HepG2 (cell line): Measurements from ENCODE around the gene AP1AR. TPM values are rescaled to one million over a fixed set of nuclear protein-coding genes. Genes with fewer than 3 reads are reported as not detected.

Source experiments
- ARID3A ChIP-seq: IDR thresholded peaks from 2 replicates; pipeline ENCODE4 v1.6.1; 2012; ENCODE audit warnings: low read depth, low read length, improper control_type of control experiment
- ASH2L ChIP-seq: fragments of 300-600, 200-600 bp; sonication (generic); IDR thresholded peaks from 2 replicates; pipeline ENCODE4 v1.7.0; 2017; ENCODE audit warnings: low read depth, mild to moderate bottlenecking, moderate library complexity, mixed read lengths, low read length; ENCODE audit not compliant: insufficient read length
- ATF7-NPFF ChIP-seq: sonication (generic); formaldehyde crosslinking; IDR thresholded peaks from 2 replicates; pipeline ENCODE4 v1.8.1; 2023; ENCODE audit warnings: mild to moderate bottlenecking, low read depth, missing genetic modification reagents, moderate library complexity
- ETV5 ChIP-seq: IDR thresholded peaks from 2 replicates; pipeline ENCODE4 v1.6.1; 2018; ENCODE audit warnings: missing biosample characterization, missing genetic modification reagents, inconsistent platforms, borderline replicate concordance
- FOSL1 ChIP-seq: sonication (generic); formaldehyde crosslinking; IDR thresholded peaks from 2 replicates; pipeline ENCODE4 v1.9.0; 2021; ENCODE audit warnings: missing genetic modification reagents, borderline replicate concordance
- HNF1B ChIP-seq: sonication (generic); formaldehyde crosslinking; IDR thresholded peaks from 2 replicates; pipeline ENCODE4 v1.5.1; 2020; ENCODE audit warnings: mild to moderate bottlenecking, moderate library complexity, missing genetic modification reagents
- HNRNPUL1 ChIP-seq: fragments of 200-400 bp; formaldehyde crosslinking; IDR thresholded peaks from 2 replicates; pipeline ENCODE4 v1.6.1; 2017; ENCODE audit warnings: low read depth, mild to moderate bottlenecking, low read length, moderate library complexity
- ISL2 ChIP-seq: sonication (generic); formaldehyde crosslinking; IDR thresholded peaks from 2 replicates; pipeline ENCODE4 v1.5.0; 2020; ENCODE audit warnings: missing genetic modification reagents
- PRDM15 ChIP-seq: sonication (generic); formaldehyde crosslinking; IDR thresholded peaks from 2 replicates; pipeline ENCODE4 v1.4.0; 2020; ENCODE audit warnings: missing genetic modification reagents
- ZFYVE20 ChIP-seq: sonication (generic); formaldehyde crosslinking; IDR thresholded peaks from 2 replicates; pipeline ENCODE4 v1.8.0; 2023; ENCODE audit warnings: low read depth, mild to moderate bottlenecking, moderate library complexity, missing genetic modification reagents, borderline replicate concordance
- ZMAT3 ChIP-seq: sonication (generic); formaldehyde crosslinking; conservative IDR thresholded peaks from 2 replicates; pipeline ENCODE4 v1.7.0; 2021; ENCODE audit warnings: missing genetic modification reagents
- ZNF121 ChIP-seq: sonication (generic); formaldehyde crosslinking; IDR thresholded peaks from 2 replicates; pipeline ENCODE4 v1.5.0; 2020; ENCODE audit warnings: mild to moderate bottlenecking, missing genetic modification reagents
- ZNF383 ChIP-seq: sonication (generic); formaldehyde crosslinking; IDR thresholded peaks from 2 replicates; pipeline ENCODE4 v1.4.0; 2020; ENCODE audit warnings: missing genetic modification reagents, mild to moderate bottlenecking, borderline replicate concordance
- ZNF83 ChIP-seq: sonication (generic); formaldehyde crosslinking; IDR thresholded peaks from 2 replicates; pipeline ENCODE4 v1.4.0; 2020; ENCODE audit warnings: missing genetic modification reagents, mild to moderate bottlenecking, borderline replicate concordance
- ZNF878 ChIP-seq: sonication (generic); formaldehyde crosslinking; IDR thresholded peaks from 2 replicates; pipeline ENCODE4 v1.8.1; 2023; ENCODE audit warnings: mild to moderate bottlenecking, missing genetic modification reagents, moderate library complexity
- ZSCAN22 ChIP-seq: sonication (generic); formaldehyde crosslinking; IDR thresholded peaks from 2 replicates; pipeline ENCODE4 v1.4.0; 2020; ENCODE audit warnings: mild to moderate bottlenecking, missing genetic modification reagents
- polyA plus RNA-seq, 8 experiments: library from polyadenylated mRNA; depleted of rRNA in 3 of 8; stranded (reverse) in 7 of 8; unstranded in 1 of 8; fragments of >200 nt; fragmentation: Illumina TruSeq in 4 of 8; extraction: Trizol in 4 of 8; gene quantifications; 2 replicates each; pipeline versions ENCODE4 v1.2.1 to v1.2.3, GENCODE V29; 2011 to 2016; ENCODE audit warnings: low read depth in 4 of 8, missing spikeins in 1 of 8, mixed read lengths in 1 of 8; ENCODE audit not compliant: insufficient read depth in 1 of 8
- total RNA-seq, 5 experiments: library from RNA; depleted of rRNA; stranded (reverse); fragments of >200 nt; fragmentation: Illumina TruSeq; extraction: Trizol; gene quantifications; 2 replicates each; pipeline ENCODE4 v1.2.3, GENCODE V29; 2016; ENCODE audit warnings: low read depth in 1 of 5

The AP1AR gene
- total and polyA plus RNA-seq, 2 of the 13 experiments (the other 11 are each of a cell fraction or from before 2014, with no cell fraction given) = 24.9 to 39.9 TPM

- TF ChIP-seq ARID3A = no peak
- no peak; the same call in 1 of the 2 replicates for TF ChIP-seq ZMAT3 (CRISPR knock-in tag)
- no peak; the same call in 1 of the 2 replicates for TF ChIP-seq ETV5 (CRISPR knock-in tag)
- no peak; the same call in 1 of the 2 replicates for TF ChIP-seq ISL2 (CRISPR knock-in tag)
- no peak for TF ChIP-seq ZNF121 (CRISPR knock-in tag)
- peak; percentile 83; the same call in 1 of the 2 replicates for TF ChIP-seq ATF7-NPFF
- 0 out of 2 replicates have a peak, but pooled peaks have one; percentile 22 for TF ChIP-seq ZNF878 (CRISPR knock-in tag)
- TF ChIP-seq ZSCAN22 (CRISPR knock-in tag) = no peak
- TF ChIP-seq ZFYVE20 (CRISPR knock-in tag) = peak; percentile 87; the same call in 1 of the 2 replicates
- no peak for TF ChIP-seq ZNF383 (CRISPR knock-in tag)
- TF ChIP-seq HNRNPUL1 = no peak
- peak; percentile 66 for TF ChIP-seq HNF1B (CRISPR knock-in tag)
- peak; percentile 43; the same call in 1 of the 2 replicates for TF ChIP-seq ZNF83 (CRISPR knock-in tag)
- TF ChIP-seq FOSL1 (CRISPR knock-in tag) = no peak
- no peak for TF ChIP-seq PRDM15 (CRISPR knock-in tag)
- peak; percentile 84 for TF ChIP-seq ASH2L
Measured at GRCh38 chr4:112231779-112232713, at the start of gene AP1AR (continued).
